Thyroid gland (tissue), 4 donors: Measurements from ENCODE around the gene ANKRD6.

ENCODE experiments used
- CTCF ChIP-seq, 6 experiments: fragments of 200-600 bp in 3 of 6; fragments of 450-650 bp in 3 of 6; sonication (generic) in 3 of 6; IDR thresholded peaks; one replicate each; pipeline ENCODE4 v1.5.1; 2016 to 2019; ENCODE audit warnings: antibody characterized with exemption in 6 of 6, mild to moderate bottlenecking in 2 of 6, inconsistent platforms in 1 of 6, moderate library complexity in 1 of 6
- POLR2A ChIP-seq, 2 donors: fragments of 450-650 bp; IDR thresholded peaks; one replicate each; pipeline ENCODE4 v1.6.1; 2017; ENCODE audit warnings: antibody characterized with exemption in 2 of 2, mild to moderate bottlenecking in 2 of 2, moderate library complexity in 1 of 2

GRCh38 chr6:89509777-89510281 is 76.9 kb downstream of the ANKRD6 start:
- TF ChIP-seq CTCF (IDR thresholded peaks at IDR 0.05) (no peak), POLR2A (IDR thresholded peaks at IDR 0.05) (no peak)
